KMS-11 (cell line): ENCODE data around the gene CASP3.

ENCODE experiments used
- H2AFZ ChIP-seq: fragments of 200-600 bp; sonication (generic); 2 replicates; pipeline ENCODE4 v1.6.1; 2016; ENCODE audit warnings: antibody characterized with exemption, mixed run types, low read depth
- H3K27ac ChIP-seq: fragments of 200-600 bp; sonication (generic); 2 replicates; pipeline ENCODE4 v1.6.1; 2016; ENCODE audit warnings: mild to moderate bottlenecking, mixed run types
- H3K27me3 ChIP-seq: fragments of 200-600 bp; sonication (generic); 2 replicates; pipeline ENCODE4 v1.6.1; 2017; ENCODE audit warnings: mild to moderate bottlenecking, low read depth, mixed run types, moderate library complexity; ENCODE audit not compliant: insufficient read depth
- H3K36me3 ChIP-seq: fragments of 200-600 bp; sonication (generic); 2 replicates; pipeline ENCODE4 v1.6.1; 2017; ENCODE audit warnings: mild to moderate bottlenecking, mixed run types; ENCODE audit not compliant: insufficient read depth
- H3K4me1 ChIP-seq: fragments of 200-600 bp; sonication (generic); 2 replicates; pipeline ENCODE4 v1.6.1; 2016; ENCODE audit warnings: mild to moderate bottlenecking, low read depth, mixed run types; ENCODE audit not compliant: poor library complexity, severe bottlenecking
- H3K4me2 ChIP-seq: fragments of 200-600 bp; sonication (generic); 2 replicates; pipeline ENCODE4 v1.7.0; 2016; ENCODE audit warnings: mild to moderate bottlenecking, mixed run types
- H3K4me3 ChIP-seq: fragments of 200-600 bp; sonication (generic); IDR thresholded peaks from 2 replicates; pipeline ENCODE4 v1.6.1; 2017; ENCODE audit warnings: low read depth, low read length, mixed read lengths; ENCODE audit not compliant: insufficient read depth
- H3K79me2 ChIP-seq: fragments of 200-600 bp; sonication (generic); 2 replicates; pipeline ENCODE4 v1.6.1; 2016; ENCODE audit warnings: low read depth, mixed run types; ENCODE audit not compliant: insufficient read depth
- H3K9ac ChIP-seq: fragments of 200-600 bp; sonication (generic); 2 replicates; pipeline ENCODE4 v1.6.1; 2016; ENCODE audit warnings: mild to moderate bottlenecking, mixed run types
- H4K20me1 ChIP-seq: fragments of 200-600 bp; sonication (generic); 2 replicates; pipeline ENCODE4 v1.6.1; 2016; ENCODE audit warnings: mild to moderate bottlenecking, mixed run types; ENCODE audit not compliant: insufficient read depth
- CTCF ChIP-seq: fragments of 200-600 bp; sonication (generic); conservative IDR thresholded peaks from 2 replicates; pipeline ENCODE4 v1.6.1; 2017; ENCODE audit warnings: low read depth, mild to moderate bottlenecking, antibody characterized with exemption, low read length, moderate library complexity, mixed read lengths

The CASP3 gene

GRCh38 chr4:184649026-184649970, at the start of gene CASP3, which contains the start of gene PRIMPOL:
TSS of gene CASP3 (minus strand) at chr4:184649447. CDS start at chr4:184638453, 10,994 bp downstream.
TSS of gene PRIMPOL (plus strand) at chr4:184649738. CDS start at chr4:184657141, 7,403 bp downstream.
- Histone ChIP-seq H3K27me3 (no peaks in the 10 kb centered on the region), H2AFZ (peak within 1 kb of the TSS; percentile 70), H3K79me2 (peaks cover 59% of the 10 kb centered on the region), H3K4me2 (peak within 1 kb of the TSS; percentile 96), H3K27ac (peak within 1 kb of the TSS; percentile 73), H3K36me3 (peaks cover 7% of the 10 kb centered on the region; the same call in 1 of the 2 replicates), H3K9ac (peak within 1 kb of the TSS; percentile 84), H3K4me1 (peaks cover 40% of the 10 kb centered on the region), H4K20me1 (peaks cover 24% of the 10 kb centered on the region), H3K4me3 (no peak within 1 kb of the TSS)
- no peak for TF ChIP-seq CTCF

GRCh38 chr4:184697956-184698355, 48.7 kb upstream of the CASP3 start:
- Histone ChIP-seq H3K9ac (peak overlapping the region; percentile 28; the same call in 1 of the 2 replicates), H3K4me3 (no peak overlapping the region), H3K79me2 (no peaks in the 10 kb centered on the region), H2AFZ (peak overlapping the region; percentile 19; the same call in 1 of the 2 replicates), H4K20me1 (no peaks in the 10 kb centered on the region), H3K27me3 (no peaks in the 10 kb centered on the region), H3K27ac (peak overlapping the region; percentile 82), H3K4me1 (peaks cover 81% of the 10 kb centered on the region), H3K4me2 (peak overlapping the region; percentile 83), H3K36me3 (peaks cover 9% of the 10 kb centered on the region; the same call in 1 of the 2 replicates)
- TF ChIP-seq CTCF, result no peak

GRCh38 chr4:184695178-184695896, 46.1 kb upstream of the CASP3 start:
- Histone ChIP-seq H3K27me3 (no peaks in the 10 kb centered on the region), H3K79me2 (no peaks in the 10 kb centered on the region), H3K4me1 (peaks cover 55% of the 10 kb centered on the region), H3K4me2 (peak overlapping the region; percentile 83), H3K27ac (peak overlapping the region; percentile 82; the same call in 1 of the 2 replicates), H2AFZ (no peak overlapping the region), H3K9ac (no peak overlapping the region), H3K36me3 (peaks cover 5% of the 10 kb centered on the region; the same call in 1 of the 2 replicates), H4K20me1 (no peaks in the 10 kb centered on the region), H3K4me3 (no peak overlapping the region)
- no peak for TF ChIP-seq CTCF

- H3K27me3 ChIP-seq, result no peaks in the 10 kb centered on the region
- no peaks in the 10 kb centered on the region for H4K20me1 ChIP-seq
- no peak overlapping the region for H3K4me2 ChIP-seq
- H3K4me1 ChIP-seq, result peaks cover 47% of the 10 kb centered on the region
- no peak overlapping the region for H3K4me3 ChIP-seq
- no peak overlapping the region for H2AFZ ChIP-seq
- peaks cover 5% of the 10 kb centered on the region; the same call in 1 of the 2 replicates for H3K36me3 ChIP-seq
- no peak overlapping the region for H3K27ac ChIP-seq
- no peak overlapping the region for H3K9ac ChIP-seq
- no peak for TF ChIP-seq CTCF
- H3K79me2 ChIP-seq, result no peaks in the 10 kb centered on the region
Observed at GRCh38 chr4:184694412-184694956, 45.2 kb upstream of the CASP3 start.
